Mucosa of gallbladder (tissue), 1 donor: ENCODE results near the gene SELPLG. TPM values are rescaled to one million over a fixed set of nuclear protein-coding genes. Genes with fewer than 3 reads are reported as not detected.
"Not testable (repeated sequence)": the region's sequence is repeated elsewhere in the genome, so short reads cannot be mapped to it uniquely, and the experiment has no call there.

Experiments
- DNase-seq: peaks from one replicate; pipeline ENCODE4 v3.0.0-alpha.2; 2020; ENCODE audit warnings: low spot score
- total RNA-seq: library from RNA; stranded (reverse); gene quantifications from one replicate; pipeline ENCODE4 v1.2.1, GENCODE V29; 2021
- donor health status: DM: no; HTN: no; CAD: no.

SELPLG gene
- total RNA-seq, 1 donor from 2014 or later: 22.4 TPM

GRCh38 chr12:108656247-108656646 lies 22.6 kb upstream of the SELPLG start:
- not testable (repeated sequence) for DNase-seq

- DNase-seq: not testable (repeated sequence)
These were observed 22.1 kb upstream of the SELPLG start for GRCh38 chr12:108655812-108656175.

GRCh38 chr12:108654622-108655021 lies 20.9 kb upstream of the SELPLG start:
- DNase-seq: not testable (repeated sequence)

- no peak for DNase-seq
These were observed 20.2 kb upstream of the SELPLG start for GRCh38 chr12:108653922-108654321.

- no peak for DNase-seq
These were observed 19.4 kb upstream of the SELPLG start for GRCh38 chr12:108653082-108653516.

- DNase-seq: no peak
These were observed 16.4 kb upstream of the SELPLG start for GRCh38 chr12:108650083-108650482.

GRCh38 chr12:108649669-108650068 lies 16.0 kb upstream of the SELPLG start:
- no peak for DNase-seq

GRCh38 chr12:108649126-108649525 lies 15.4 kb upstream of the SELPLG start:
- DNase-seq: no peak

- DNase-seq: no peak
These were observed 14.7 kb upstream of the SELPLG start for GRCh38 chr12:108648371-108648770.

GRCh38 chr12:108647585-108648287 lies 14.0 kb upstream of the SELPLG start:
- no peak for DNase-seq

- no peak for DNase-seq
These were observed 13.2 kb upstream of the SELPLG start for GRCh38 chr12:108646600-108647579.

GRCh38 chr12:108645686-108646599 lies 12.2 kb upstream of the SELPLG start:
- no peak for DNase-seq

GRCh38 chr12:108644811-108645120 lies 11.1 kb upstream of the SELPLG start:
- DNase-seq: no peak

- DNase-seq: no peak
These were observed 10.5 kb upstream of the SELPLG start for GRCh38 chr12:108643941-108644810.

- no peak for DNase-seq
These were observed 9.4 kb upstream of the SELPLG start for GRCh38 chr12:108642899-108643654.

GRCh38 chr12:108642269-108642870 lies 8.7 kb upstream of the SELPLG start:
- no peak for DNase-seq

- no peak for DNase-seq
These were observed 8.0 kb upstream of the SELPLG start for GRCh38 chr12:108641446-108642268.

GRCh38 chr12:108640802-108641445 lies 7.2 kb upstream of the SELPLG start:
- DNase-seq: no peak
